ENCODE data around the gene TUFT1.

DNA sequence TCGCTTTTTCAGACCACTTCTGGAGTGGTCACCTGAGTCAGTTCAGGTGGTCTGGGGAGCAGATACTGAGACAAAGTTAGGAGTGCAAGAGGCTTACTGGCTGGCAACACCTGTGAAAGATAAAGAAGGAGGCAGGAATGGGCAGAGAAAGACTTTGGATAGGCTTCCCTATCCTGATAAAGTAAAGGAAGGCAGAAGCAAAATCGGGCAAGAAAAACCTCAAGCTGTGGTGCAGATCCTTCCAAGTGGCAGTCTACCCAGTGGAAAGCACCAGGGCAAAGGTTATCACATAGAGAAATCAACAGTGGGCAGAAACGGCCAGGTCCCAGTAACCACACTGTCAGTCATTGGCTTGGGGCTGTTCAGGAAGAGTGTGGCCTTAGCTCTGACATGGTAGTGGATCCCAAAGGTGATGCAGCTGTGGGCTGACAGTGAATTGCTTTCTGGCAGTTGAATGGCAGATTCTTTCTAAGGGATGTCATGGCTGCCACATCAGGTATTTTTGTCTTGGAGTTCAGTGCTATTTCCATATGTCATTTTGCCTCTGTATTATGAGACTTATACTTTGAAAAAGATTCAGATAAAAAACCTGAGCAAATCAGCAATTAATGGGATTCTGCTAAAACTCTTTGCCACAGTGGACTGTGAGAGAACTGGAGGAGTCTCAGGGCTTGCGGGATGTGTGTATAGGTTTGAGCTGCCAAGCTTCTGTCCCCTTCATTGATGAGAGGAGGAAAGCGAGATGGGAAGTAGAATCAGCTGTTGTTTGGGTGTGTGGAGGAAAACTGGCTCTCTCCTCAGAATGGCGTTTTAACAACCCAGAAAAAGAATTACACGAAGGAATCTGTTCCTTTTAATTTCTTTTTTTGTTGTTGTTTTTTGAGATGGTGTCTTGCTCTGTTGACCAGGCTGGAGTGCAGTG lies 37.0 kb upstream of the TUFT1 start:
- TF ChIP-seq, protein P1, sequence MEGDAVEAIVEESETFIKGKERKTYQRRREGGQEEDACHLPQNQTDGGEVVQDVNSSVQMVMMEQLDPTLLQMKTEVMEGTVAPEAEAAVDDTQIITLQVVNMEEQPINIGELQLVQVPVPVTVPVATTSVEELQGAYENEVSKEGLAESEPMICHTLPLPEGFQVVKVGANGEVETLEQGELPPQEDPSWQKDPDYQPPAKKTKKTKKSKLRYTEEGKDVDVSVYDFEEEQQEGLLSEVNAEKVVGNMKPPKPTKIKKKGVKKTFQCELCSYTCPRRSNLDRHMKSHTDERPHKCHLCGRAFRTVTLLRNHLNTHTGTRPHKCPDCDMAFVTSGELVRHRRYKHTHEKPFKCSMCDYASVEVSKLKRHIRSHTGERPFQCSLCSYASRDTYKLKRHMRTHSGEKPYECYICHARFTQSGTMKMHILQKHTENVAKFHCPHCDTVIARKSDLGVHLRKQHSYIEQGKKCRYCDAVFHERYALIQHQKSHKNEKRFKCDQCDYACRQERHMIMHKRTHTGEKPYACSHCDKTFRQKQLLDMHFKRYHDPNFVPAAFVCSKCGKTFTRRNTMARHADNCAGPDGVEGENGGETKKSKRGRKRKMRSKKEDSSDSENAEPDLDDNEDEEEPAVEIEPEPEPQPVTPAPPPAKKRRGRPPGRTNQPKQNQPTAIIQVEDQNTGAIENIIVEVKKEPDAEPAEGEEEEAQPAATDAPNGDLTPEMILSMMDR (IDR thresholded peaks at IDR 0.05; ENCODE audit: insufficient read depth, low read length): no peak
- TF ChIP-seq, protein P2, sequence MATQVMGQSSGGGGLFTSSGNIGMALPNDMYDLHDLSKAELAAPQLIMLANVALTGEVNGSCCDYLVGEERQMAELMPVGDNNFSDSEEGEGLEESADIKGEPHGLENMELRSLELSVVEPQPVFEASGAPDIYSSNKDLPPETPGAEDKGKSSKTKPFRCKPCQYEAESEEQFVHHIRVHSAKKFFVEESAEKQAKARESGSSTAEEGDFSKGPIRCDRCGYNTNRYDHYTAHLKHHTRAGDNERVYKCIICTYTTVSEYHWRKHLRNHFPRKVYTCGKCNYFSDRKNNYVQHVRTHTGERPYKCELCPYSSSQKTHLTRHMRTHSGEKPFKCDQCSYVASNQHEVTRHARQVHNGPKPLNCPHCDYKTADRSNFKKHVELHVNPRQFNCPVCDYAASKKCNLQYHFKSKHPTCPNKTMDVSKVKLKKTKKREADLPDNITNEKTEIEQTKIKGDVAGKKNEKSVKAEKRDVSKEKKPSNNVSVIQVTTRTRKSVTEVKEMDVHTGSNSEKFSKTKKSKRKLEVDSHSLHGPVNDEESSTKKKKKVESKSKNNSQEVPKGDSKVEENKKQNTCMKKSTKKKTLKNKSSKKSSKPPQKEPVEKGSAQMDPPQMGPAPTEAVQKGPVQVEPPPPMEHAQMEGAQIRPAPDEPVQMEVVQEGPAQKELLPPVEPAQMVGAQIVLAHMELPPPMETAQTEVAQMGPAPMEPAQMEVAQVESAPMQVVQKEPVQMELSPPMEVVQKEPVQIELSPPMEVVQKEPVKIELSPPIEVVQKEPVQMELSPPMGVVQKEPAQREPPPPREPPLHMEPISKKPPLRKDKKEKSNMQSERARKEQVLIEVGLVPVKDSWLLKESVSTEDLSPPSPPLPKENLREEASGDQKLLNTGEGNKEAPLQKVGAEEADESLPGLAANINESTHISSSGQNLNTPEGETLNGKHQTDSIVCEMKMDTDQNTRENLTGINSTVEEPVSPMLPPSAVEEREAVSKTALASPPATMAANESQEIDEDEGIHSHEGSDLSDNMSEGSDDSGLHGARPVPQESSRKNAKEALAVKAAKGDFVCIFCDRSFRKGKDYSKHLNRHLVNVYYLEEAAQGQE (IDR thresholded peaks at IDR 0.05; ENCODE audit: insufficient replicate concordance, low read depth): no peak

Data from HL-60 (cell line).